CD4-positive, alpha-beta memory T cell (primary cell): ENCODE results near the gene SEC24D. TPM values are rescaled to one million over a fixed set of nuclear protein-coding genes. Genes with fewer than 3 reads are reported as not detected.
A peak's percentile ranks its signal among the peaks of the same experiment; 100 is the strongest.

Experiments
- CTCF ChIA-PET: fragments of 350-600 bp; sonication (Branson Sonifier 250); formaldehyde crosslinking; loops from one replicate; lab custom pipeline; 2021; ENCODE audit warnings: inconsistent platforms; ENCODE audit not compliant: partially characterized antibody; lab: Charles Lee
- POLR2A ChIA-PET: fragments of 350-600 bp; sonication (Branson Sonifier 250); formaldehyde crosslinking; loops from one replicate; lab custom pipeline; 2021; ENCODE audit not compliant: partially characterized antibody; lab: Charles Lee
- DNase-seq, 5 donors: peaks; one replicate each; pipeline versions ENCODE4 v3.0.0 to v3.0.0-alpha.2; 2020 to 2022; ENCODE audit warnings: mixed read lengths in 1 of 5
- H3K27ac ChIP-seq: one replicate; pipeline ENCODE4 v1.7.0; 2013; ENCODE audit warnings: low read depth, low read length
- H3K27me3 ChIP-seq: 2 replicates; pipeline ENCODE4 v1.7.0; 2013; ENCODE audit warnings: mild to moderate bottlenecking, low read length, moderate library complexity; ENCODE audit not compliant: insufficient read depth
- H3K36me3 ChIP-seq: 2 replicates; pipeline ENCODE4 v1.7.0; 2013; ENCODE audit warnings: mild to moderate bottlenecking, low read length, moderate library complexity; ENCODE audit not compliant: insufficient read depth
- H3K4me1 ChIP-seq: 2 replicates; pipeline ENCODE4 v1.7.0; 2013; ENCODE audit warnings: mild to moderate bottlenecking, low read length, moderate library complexity; ENCODE audit not compliant: insufficient read depth
- H3K4me3 ChIP-seq, 2 donors: one replicate each; pipeline ENCODE4 v1.7.0; 2013; ENCODE audit warnings: low read length in 2 of 2, mild to moderate bottlenecking in 1 of 2
- H3K9me3 ChIP-seq, 2 donors: one replicate each; pipeline ENCODE4 v1.7.0; 2013; ENCODE audit warnings: low read length in 2 of 2, control low read depth in 1 of 2; ENCODE audit not compliant: control insufficient read depth in 1 of 2
- H3K27ac Mint-ChIP-seq, 7 donors: one replicate each; pipeline ENCODE4 v1.8.0; 2020 to 2021; ENCODE audit warnings: mixed read lengths in 7 of 7, mild to moderate bottlenecking in 6 of 7, inconsistent platforms in 3 of 7, moderate library complexity in 3 of 7
- H3K27me3 Mint-ChIP-seq, 2 donors: one replicate each; pipeline ENCODE4 v1.8.0; 2020 to 2021; ENCODE audit warnings: mixed read lengths in 2 of 2
- H3K36me3 Mint-ChIP-seq, 2 donors: one replicate each; pipeline ENCODE4 v1.8.0; 2020 to 2021; ENCODE audit warnings: mixed read lengths in 2 of 2, inconsistent platforms in 1 of 2, mild to moderate bottlenecking in 1 of 2
- H3K4me1 Mint-ChIP-seq, 4 donors: one replicate each; pipeline ENCODE4 v1.8.0; 2020 to 2021; ENCODE audit warnings: mixed read lengths in 4 of 4, mild to moderate bottlenecking in 1 of 4
- H3K4me3 Mint-ChIP-seq, 8 donors: one replicate each; pipeline ENCODE4 v1.8.0; 2020 to 2021; ENCODE audit warnings: mixed read lengths in 8 of 8, mild to moderate bottlenecking in 7 of 8, moderate library complexity in 6 of 8, inconsistent platforms in 3 of 8
- H3K9me3 Mint-ChIP-seq, 8 donors: one replicate each; pipeline ENCODE4 v1.8.0; 2020 to 2021; ENCODE audit warnings: mixed read lengths in 8 of 8, mild to moderate bottlenecking in 5 of 8, inconsistent platforms in 3 of 8, moderate library complexity in 1 of 8
- intact Hi-C: fragments of 100-400 bp; cut with micrococcal nuclease; formaldehyde crosslinking; loops from one replicate; pipeline ENCODE4 v1.15.1; 2023
- polyA plus RNA-seq, 2 donors: library from polyadenylated mRNA; unstranded; fragments of 300-500 nt; fragmentation: Illumina TruSeq; gene quantifications; one replicate each; pipeline ENCODE4 v1.2.3, GENCODE V29; 2021
- total RNA-seq, 2 experiments: library from RNA; stranded (reverse); gene quantifications; one replicate each; pipeline ENCODE4 v1.2.3, GENCODE V29; 2021

Gene SEC24D
- total and polyA plus RNA-seq, 4 experiments from 2014 or later, result 16.1 to 36.8 (median 30.2) TPM

DNA sequence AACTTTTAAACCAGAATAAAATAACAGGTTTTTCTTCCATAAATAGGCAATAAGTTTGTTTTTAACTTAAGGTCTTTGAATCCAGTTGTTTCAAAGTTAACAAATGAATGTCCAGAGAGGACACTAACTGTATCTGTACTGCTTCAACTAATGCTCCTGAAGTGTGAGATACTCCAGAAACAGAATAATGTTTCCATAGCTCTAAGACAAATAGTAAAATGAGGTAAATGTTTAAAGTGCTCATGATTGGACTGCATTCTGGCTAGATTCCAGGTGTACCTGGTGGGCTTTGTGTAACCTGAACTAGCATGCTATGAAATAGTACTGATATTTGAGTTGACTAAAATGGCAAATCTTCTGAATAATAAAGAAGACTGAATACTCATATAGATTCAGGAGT is 99.0 kb downstream of the SEC24D start:
- Mint-ChIP-seq H3K27me3 (no peaks in the 10 kb centered on the region), H3K36me3 (peaks cover 43 to 71% of the 10 kb centered on the region in 2 donors), H3K4me1 (peaks cover 0 to 5% (median 0%) of the 10 kb centered on the region in 4 donors), H3K4me3 (no peak overlapping the region), H3K9me3 (no peaks in the 10 kb centered on the region), H3K27ac (peak overlapping the region in 1 of 7 donors; percentile 62)
- no peaks in the 10 kb centered on the region for H3K9me3 ChIP-seq
- ChIA-PET POLR2A (no interaction called here), CTCF (interaction anchor here (0.8 kb wide), 1 partner anchor 22 kb away, joined by 3 read pairs; no protein-coding TSS in a partner anchor)
- intact Hi-C loops, result no loop called here
- no peak for DNase-seq
- no peaks in the 10 kb centered on the region for H3K27me3 ChIP-seq
- peaks cover 34% of the 10 kb centered on the region for H3K36me3 ChIP-seq
- no peak overlapping the region for H3K27ac ChIP-seq
- H3K4me3 ChIP-seq, result no peak overlapping the region
- no peaks in the 10 kb centered on the region for H3K4me1 ChIP-seq

DNA sequence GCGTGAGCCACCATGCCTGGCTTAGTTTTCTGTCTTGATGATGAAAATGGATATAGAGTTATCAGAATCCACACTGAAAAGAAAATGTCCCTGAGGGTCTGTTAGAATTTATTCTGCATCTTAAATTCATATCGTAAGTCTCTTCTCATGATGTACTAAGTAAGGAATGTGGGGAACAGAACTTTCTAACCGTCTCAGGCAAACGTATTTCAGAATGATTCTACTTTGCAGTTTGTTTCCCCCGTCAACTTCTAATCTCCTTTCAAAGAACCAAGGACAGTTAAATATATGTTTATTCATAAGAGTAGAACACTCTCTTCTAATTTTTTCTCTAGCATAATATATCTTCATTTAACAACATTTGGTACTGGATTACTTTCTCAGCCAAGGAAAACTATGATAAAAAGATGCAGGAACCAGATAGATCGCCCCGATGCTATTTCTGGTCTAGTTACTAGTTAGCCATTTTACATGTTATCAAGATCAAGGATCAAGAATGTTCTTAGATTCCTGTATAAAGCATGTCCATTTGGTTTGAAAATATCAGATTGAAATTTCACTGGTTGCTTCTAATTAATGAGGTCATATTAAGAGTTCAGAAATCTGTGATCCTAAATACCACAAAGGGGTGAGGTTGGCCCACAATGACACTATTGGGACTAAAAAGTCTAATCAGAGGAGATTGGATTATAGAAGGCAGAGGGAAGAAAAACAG is 101.3 kb downstream of the SEC24D start:
- Histone ChIP-seq H3K4me3 (no peak overlapping the region), H3K9me3 (no peaks in the 10 kb centered on the region), H3K27me3 (no peaks in the 10 kb centered on the region), H3K4me1 (peaks cover 11% of the 10 kb centered on the region), H3K36me3 (peaks cover 25% of the 10 kb centered on the region), H3K27ac (no peak overlapping the region)
- H3K36me3 Mint-ChIP-seq, result peaks cover 42 to 72% of the 10 kb centered on the region in 2 donors
- DNase-seq, result no peak
- H3K4me3 Mint-ChIP-seq, result no peak overlapping the region
- ChIA-PET POLR2A (no interaction called here), CTCF (no interaction called here)
- peaks cover 5 to 19% (median 10%) of the 10 kb centered on the region in 4 donors for H3K4me1 Mint-ChIP-seq
- H3K27me3 Mint-ChIP-seq, result no peaks in the 10 kb centered on the region
- intact Hi-C loops, result no loop called here
- no peaks in the 10 kb centered on the region for H3K9me3 Mint-ChIP-seq
- peak overlapping the region in 2 of 7 donors; percentile 9 to 16 for H3K27ac Mint-ChIP-seq

DNA sequence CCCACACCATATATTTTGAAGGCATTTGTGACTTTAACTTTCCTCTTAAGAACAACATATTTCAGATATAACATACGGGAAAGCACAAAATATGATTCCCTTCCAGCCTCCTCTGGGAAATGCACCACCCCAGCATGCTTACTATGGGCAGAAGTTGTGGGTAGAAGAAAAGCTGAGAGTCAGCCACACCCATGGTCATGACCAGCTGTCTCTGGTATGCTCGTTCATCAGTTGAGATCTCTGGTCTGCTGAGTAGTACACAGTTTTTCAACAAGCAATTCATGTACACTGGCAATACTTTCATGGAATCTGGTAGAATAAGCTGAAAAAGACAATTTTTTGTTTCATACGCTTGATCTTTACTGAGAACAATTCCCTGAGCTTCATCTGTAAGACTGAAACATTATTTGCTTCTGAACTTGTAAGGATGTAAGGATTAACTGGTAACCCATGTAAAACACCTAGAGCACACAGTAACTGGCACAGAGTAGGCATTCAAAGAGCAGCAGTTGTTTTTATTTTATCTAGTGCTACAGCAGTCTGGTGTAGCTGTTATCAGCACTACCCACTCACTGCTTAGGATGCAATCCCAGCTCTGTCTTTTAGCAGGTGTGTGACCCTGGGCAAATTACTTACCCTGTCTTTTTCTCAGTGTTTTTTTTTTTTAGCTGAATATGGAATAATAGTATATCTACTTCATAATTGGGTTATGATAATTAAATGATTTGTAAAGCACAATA is 103.2 kb downstream of the SEC24D start:
- intact Hi-C loops, result no loop called here
- Histone ChIP-seq H3K27me3 (no peaks in the 10 kb centered on the region), H3K9me3 (no peaks in the 10 kb centered on the region), H3K36me3 (peaks cover 8% of the 10 kb centered on the region), H3K27ac (no peak overlapping the region), H3K4me3 (no peak overlapping the region), H3K4me1 (peaks cover 17% of the 10 kb centered on the region)
- Mint-ChIP-seq H3K27ac (peak overlapping the region in 4 of 7 donors; percentile 13 to 77 (median 46)), H3K36me3 (peaks cover 36 to 63% of the 10 kb centered on the region in 2 donors), H3K4me1 (peaks cover 9 to 23% (median 15%) of the 10 kb centered on the region in 4 donors), H3K4me3 (no peak overlapping the region), H3K9me3 (no peaks in the 10 kb centered on the region), H3K27me3 (no peaks in the 10 kb centered on the region)
- DNase-seq, result no peak
- CTCF ChIA-PET, result no interaction called here
- POLR2A ChIA-PET, result interaction anchor here (0.7 kb wide), 1 partner anchor 118 kb away, joined by 3 read pairs; no protein-coding TSS in a partner anchor

DNA sequence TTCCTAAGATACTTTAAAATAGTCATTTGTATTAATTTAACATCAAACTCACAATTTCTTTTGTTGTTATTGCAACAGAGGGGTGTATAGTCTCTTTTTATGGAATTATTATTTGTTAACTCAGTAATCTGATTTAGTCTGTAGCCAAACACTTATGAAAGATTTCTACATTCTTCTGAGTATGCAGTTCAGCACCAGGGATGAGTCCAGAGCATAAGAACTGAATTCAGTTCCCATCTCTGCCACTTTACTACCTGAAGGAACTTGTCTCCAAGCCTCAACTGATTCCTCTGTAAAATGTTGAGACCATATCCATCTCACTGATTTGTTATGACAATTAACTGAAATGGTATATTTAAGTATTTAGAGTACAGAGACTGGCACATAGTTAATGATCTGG is 105.2 kb downstream of the SEC24D start:
- Mint-ChIP-seq H3K27ac (peak overlapping the region in 4 of 7 donors; percentile 19 to 83 (median 46)), H3K27me3 (no peaks in the 10 kb centered on the region), H3K4me3 (no peak overlapping the region), H3K4me1 (peaks cover 9 to 23% (median 16%) of the 10 kb centered on the region in 4 donors), H3K36me3 (peaks cover 48 to 66% of the 10 kb centered on the region in 2 donors), H3K9me3 (no peaks in the 10 kb centered on the region)
- ChIA-PET POLR2A (interaction anchor here (1.1 to 1.2 kb wide), 2 partner anchors 11 to 45 kb away, joined by 4 read pairs; partner anchors contain the start of gene METTL14), CTCF (interaction anchor here (1.6 kb wide), 1 partner anchor 15 kb away, joined by 6 read pairs; no protein-coding TSS in a partner anchor)
- no peaks in the 10 kb centered on the region for H3K9me3 ChIP-seq
- no peak overlapping the region for H3K27ac ChIP-seq
- H3K4me1 ChIP-seq, result peaks cover 17% of the 10 kb centered on the region
- DNase-seq, result no peak
- peaks cover 16% of the 10 kb centered on the region for H3K36me3 ChIP-seq
- H3K27me3 ChIP-seq, result no peaks in the 10 kb centered on the region
- intact Hi-C loops, result no loop called here
- H3K4me3 ChIP-seq, result no peak overlapping the region

DNA sequence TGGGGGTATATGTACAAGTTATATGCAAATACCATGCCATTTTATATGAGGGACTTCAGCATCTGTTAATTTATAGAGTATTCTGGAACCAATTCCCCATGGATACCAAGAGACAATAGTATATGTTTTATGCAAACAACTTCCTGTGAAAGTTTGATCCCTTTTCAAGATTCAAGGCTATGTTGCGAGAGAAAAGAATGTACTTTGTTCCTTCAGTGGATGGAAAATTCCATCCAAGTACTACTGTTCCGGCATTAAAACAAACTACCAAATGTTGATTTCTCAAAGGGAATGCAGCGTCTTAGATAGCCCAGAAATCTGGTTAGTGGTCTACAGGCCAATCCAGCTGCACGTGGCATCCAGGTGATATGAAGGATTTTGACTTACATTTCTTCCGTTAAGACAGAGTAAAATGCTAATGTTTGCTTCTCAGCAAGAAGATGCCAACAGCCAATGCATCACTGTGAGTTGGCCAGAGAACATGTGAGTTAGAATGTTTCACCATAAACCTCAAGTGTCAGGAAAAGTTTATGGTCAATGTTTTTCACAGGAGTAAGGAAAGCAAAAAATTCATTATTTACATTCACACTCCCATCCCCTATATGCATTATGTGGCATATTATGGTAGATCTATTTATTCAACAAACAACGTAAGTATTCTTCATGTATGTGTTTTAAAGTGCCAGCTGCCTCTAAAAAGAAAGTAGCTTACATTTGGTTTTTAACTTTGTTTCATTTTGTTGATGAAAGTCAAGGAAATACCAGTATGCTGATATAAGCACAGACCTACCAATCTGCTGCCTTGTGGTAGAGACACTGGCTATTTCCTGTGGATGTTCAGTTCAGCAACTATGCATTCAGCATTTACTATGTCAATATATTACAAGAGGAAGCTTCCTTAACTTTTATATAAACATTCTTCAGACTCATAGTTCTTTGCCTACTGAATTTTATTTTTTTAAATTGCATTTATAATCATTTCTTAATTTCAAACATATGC is 106.3 kb downstream of the SEC24D start:
- Histone ChIP-seq H3K27ac (no peak overlapping the region), H3K27me3 (no peaks in the 10 kb centered on the region), H3K4me1 (peaks cover 17% of the 10 kb centered on the region), H3K9me3 (no peaks in the 10 kb centered on the region), H3K36me3 (peaks cover 17% of the 10 kb centered on the region), H3K4me3 (no peak overlapping the region)
- H3K9me3 Mint-ChIP-seq, result no peaks in the 10 kb centered on the region
- H3K27me3 Mint-ChIP-seq, result no peaks in the 10 kb centered on the region
- peak overlapping the region in 4 of 8 donors; percentile 24 to 63 (median 38) for H3K4me3 Mint-ChIP-seq
- ChIA-PET CTCF (interaction anchor here (1.6 kb wide), 1 partner anchor 16 kb away, joined by 6 read pairs; no protein-coding TSS in a partner anchor), POLR2A (interaction anchor here (1.1 to 1.2 kb wide), 2 partner anchors 10 to 44 kb away, joined by 4 read pairs; partner anchors contain the start of gene METTL14)
- H3K4me1 Mint-ChIP-seq, result peaks cover 9 to 23% (median 16%) of the 10 kb centered on the region in 4 donors
- intact Hi-C loops, result no loop called here
- H3K27ac Mint-ChIP-seq, result peak overlapping the region in 6 of 7 donors; percentile 23 to 83 (median 61)
- DNase-seq, result peak in 4 of 5 donors; percentile 5 to 37 (median 23)
- H3K36me3 Mint-ChIP-seq, result peaks cover 48 to 65% of the 10 kb centered on the region in 2 donors

DNA sequence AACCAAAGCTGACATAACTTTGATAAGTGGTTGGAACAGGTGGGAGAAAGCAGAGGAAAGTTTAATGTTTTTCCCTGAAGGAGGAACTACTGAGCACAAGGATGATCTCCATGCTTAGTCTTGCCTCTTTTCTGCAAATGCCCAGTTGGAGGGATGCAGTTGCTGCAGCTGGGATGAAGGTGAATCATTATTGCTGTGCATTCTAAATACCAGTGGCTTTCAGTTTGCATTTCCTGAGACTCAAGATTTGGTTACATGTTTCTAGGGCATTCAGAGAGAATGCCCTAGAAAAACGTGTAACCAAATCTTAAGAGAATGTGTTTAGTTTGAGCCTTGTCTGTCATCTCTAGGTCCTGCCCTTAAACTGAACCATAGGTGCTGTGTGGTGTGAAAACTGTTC is 108.6 kb downstream of the SEC24D start:
- Mint-ChIP-seq H3K4me3 (no peak overlapping the region), H3K9me3 (no peaks in the 10 kb centered on the region), H3K4me1 (peaks cover 9 to 18% (median 16%) of the 10 kb centered on the region in 4 donors), H3K27ac (peak overlapping the region in 2 of 7 donors; percentile 10 to 76), H3K36me3 (peaks cover 38 to 58% of the 10 kb centered on the region in 2 donors), H3K27me3 (no peaks in the 10 kb centered on the region)
- Histone ChIP-seq H3K36me3 (peaks cover 17% of the 10 kb centered on the region), H3K27ac (no peak overlapping the region), H3K27me3 (no peaks in the 10 kb centered on the region), H3K9me3 (no peaks in the 10 kb centered on the region), H3K4me1 (peaks cover 17% of the 10 kb centered on the region), H3K4me3 (no peak overlapping the region)
- DNase-seq, result no peak
- intact Hi-C loops, result no loop called here
- CTCF ChIA-PET, result no interaction called here
- POLR2A ChIA-PET, result no interaction called here
